Nephron (organoid): Measurements from ENCODE around the gene GPAM.

Experiments used
- H3K27ac Mint-ChIP-seq, 3 experiments: 2 replicates each; pipeline ENCODE4 v1.8.0; 2020; ENCODE audit warnings: mixed read lengths in 3 of 3, mild to moderate bottlenecking in 2 of 3, moderate library complexity in 1 of 3
- H3K27me3 Mint-ChIP-seq: 2 replicates; pipeline ENCODE4 v1.8.0; 2021; ENCODE audit warnings: low read depth, mild to moderate bottlenecking, moderate library complexity, mixed read lengths
- H3K36me3 Mint-ChIP-seq: 2 replicates; pipeline ENCODE4 v1.8.0; 2020; ENCODE audit warnings: low read depth, mixed read lengths
- H3K4me1 Mint-ChIP-seq: 2 replicates; pipeline ENCODE4 v1.8.0; 2020; ENCODE audit warnings: mixed read lengths
- H3K4me3 Mint-ChIP-seq, 3 experiments: 2 replicates each; pipeline ENCODE4 v1.8.0; 2020; ENCODE audit warnings: mild to moderate bottlenecking in 3 of 3, mixed read lengths in 3 of 3, moderate library complexity in 2 of 3
- H3K9me3 Mint-ChIP-seq: 2 replicates; pipeline ENCODE4 v1.8.0; 2020; ENCODE audit warnings: mixed read lengths
- CTCF ChIP-seq, 3 experiments: fragments of 200-600 bp; sonication (generic); IDR thresholded peaks; one replicate each; pipeline ENCODE4 v1.5.0; 2021; ENCODE audit warnings: antibody characterized with exemption in 3 of 3; ENCODE audit not compliant: unreplicated experiment in 3 of 3

Gene GPAM

GRCh38 chr10:112131996-112132395 is 51.6 kb downstream of the GPAM start:
- Mint-ChIP-seq H3K9me3 (no peaks in the 10 kb centered on the region), H3K36me3 (no peaks in the 10 kb centered on the region), H3K27me3 (peaks cover 19% of the 10 kb centered on the region), H3K4me1 (peaks cover 43% of the 10 kb centered on the region), H3K27ac (peak overlapping the region; percentile 5 to 12 (median 10)), H3K4me3 (no peak overlapping the region)
- TF ChIP-seq CTCF (IDR thresholded peaks at IDR 0.05; ENCODE audit: unreplicated experiment in 3 of 3): no peak

GRCh38 chr10:112131346-112131745 is 52.2 kb downstream of the GPAM start:
- Mint-ChIP-seq H3K27me3 (peaks cover 19% of the 10 kb centered on the region), H3K27ac (peak overlapping the region; percentile 5 to 84 (median 50)), H3K9me3 (no peaks in the 10 kb centered on the region), H3K4me1 (peaks cover 40% of the 10 kb centered on the region), H3K4me3 (peak overlapping the region in 1 of 3 experiments; percentile 31), H3K36me3 (no peaks in the 10 kb centered on the region)
- TF ChIP-seq CTCF (IDR thresholded peaks at IDR 0.05; ENCODE audit: unreplicated experiment in 3 of 3): no peak

GRCh38 chr10:112126901-112127300 is 56.7 kb downstream of the GPAM start:
- no peak for TF ChIP-seq CTCF (IDR thresholded peaks at IDR 0.05; ENCODE audit: unreplicated experiment in 3 of 3)
- H3K4me3 Mint-ChIP-seq: no peak overlapping the region
- H3K4me1 Mint-ChIP-seq: peaks cover 13% of the 10 kb centered on the region
- H3K9me3 Mint-ChIP-seq: no peaks in the 10 kb centered on the region
- peaks cover 34% of the 10 kb centered on the region for H3K27me3 Mint-ChIP-seq
- H3K27ac Mint-ChIP-seq: no peak overlapping the region
- H3K36me3 Mint-ChIP-seq: no peaks in the 10 kb centered on the region

- Mint-ChIP-seq H3K4me1 (peaks cover 5% of the 10 kb centered on the region), H3K36me3 (no peaks in the 10 kb centered on the region), H3K4me3 (no peak overlapping the region), H3K27ac (no peak overlapping the region), H3K27me3 (peaks cover 34% of the 10 kb centered on the region), H3K9me3 (no peaks in the 10 kb centered on the region)
- TF ChIP-seq CTCF (IDR thresholded peaks at IDR 0.05; ENCODE audit: unreplicated experiment in 3 of 3): no peak
These were observed 57.4 kb downstream of the GPAM start for GRCh38 chr10:112126172-112126571.

- H3K9me3 Mint-ChIP-seq: no peaks in the 10 kb centered on the region
- no peaks in the 10 kb centered on the region for H3K4me1 Mint-ChIP-seq
- no peaks in the 10 kb centered on the region for H3K36me3 Mint-ChIP-seq
These were observed 58.7 kb downstream of the GPAM start for GRCh38 chr10:112124866-112125265.

More at GRCh38 chr10:112124866-112125265, 58.7 kb downstream of the GPAM start:
- Mint-ChIP-seq H3K4me3 (no peak overlapping the region), H3K27me3 (peaks cover 27% of the 10 kb centered on the region), H3K27ac (no peak overlapping the region)
- TF ChIP-seq CTCF (IDR thresholded peaks at IDR 0.05; ENCODE audit: unreplicated experiment in 3 of 3): no peak
